GM12878 (cell line): Measurements from ENCODE around the gene NEK7.

Source experiments
- CREM ChIP-seq: IDR thresholded peaks from 2 replicates; pipeline ENCODE4 v1.6.1; 2014; ENCODE audit warnings: antibody characterized with exemption, low read depth
- CTCF ChIP-seq, 3 experiments: IDR thresholded peaks in 2 of 3; conservative IDR thresholded peaks in 1 of 3; 2 replicates each; pipeline ENCODE4 v1.5.1; 2011; ENCODE audit warnings: low read depth in 3 of 3, low read length in 3 of 3, mild to moderate bottlenecking in 3 of 3, control low read depth in 2 of 3, moderate library complexity in 2 of 3, inconsistent platforms in 1 of 3, mixed read lengths in 1 of 3; ENCODE audit not compliant: control insufficient read depth in 2 of 3, insufficient read depth in 1 of 3; ENCODE audit errors: extremely low read depth in 1 of 3
- CUX1 ChIP-seq: IDR thresholded peaks from 2 replicates; pipeline ENCODE4 v1.6.1; 2012; ENCODE audit warnings: improper control_type of control experiment, low read depth, low read length; ENCODE audit not compliant: insufficient replicate concordance
- ESRRA ChIP-seq: IDR thresholded peaks from 2 replicates; pipeline ENCODE4 v1.6.1; 2012; ENCODE audit warnings: mild to moderate bottlenecking, low read length, improper control_type of control experiment
- EZH2 ChIP-seq: IDR thresholded peaks from 2 replicates; pipeline ENCODE4 v1.6.1; 2012; ENCODE audit warnings: low read depth, mild to moderate bottlenecking, control low read depth, inconsistent platforms, low read length, borderline replicate concordance; ENCODE audit not compliant: control insufficient read depth
- FOXK2 ChIP-seq: fragments of 450-650 bp; IDR thresholded peaks from 2 replicates; pipeline ENCODE4 v1.6.1; 2017; ENCODE audit warnings: mild to moderate bottlenecking, moderate library complexity
- NFIC ChIP-seq: IDR thresholded peaks from 2 replicates; pipeline ENCODE4 v1.6.1; 2012; ENCODE audit warnings: low read depth, mild to moderate bottlenecking, inconsistent platforms, low read length, moderate library complexity
- POU2F2 ChIP-seq: IDR thresholded peaks from 3 replicates; pipeline ENCODE4 v1.6.1; 2011; ENCODE audit warnings: low read depth, mild to moderate bottlenecking, low read length, borderline replicate concordance
- RAD21 ChIP-seq: IDR thresholded peaks from 2 replicates; pipeline ENCODE4 v1.6.1; 2011; ENCODE audit warnings: mild to moderate bottlenecking, low read depth, low read length, moderate library complexity; ENCODE audit not compliant: insufficient read depth
- RFX5 ChIP-seq: IDR thresholded peaks from 2 replicates; pipeline ENCODE4 v1.6.1; 2011; ENCODE audit warnings: low read depth, low read length, improper control_type of control experiment
- TF ChIP-seq, protein P1 (sequence below): IDR thresholded peaks from 2 replicates; pipeline ENCODE4 v1.6.1; 2012; ENCODE audit warnings: low read depth, low read length, improper control_type of control experiment

GRCh38 chr1:198267921-198268320 lies 111.1 kb downstream of the NEK7 start:
- TF ChIP-seq RAD21 (no peak), POU2F2 (no peak), CREM (no peak), FOXK2 (no peak), CTCF (IDR thresholded peaks at IDR 0.05 in 2 of 3, conservative IDR thresholded peaks at IDR 0.05 in 1 of 3; ENCODE audit: control insufficient read depth in 2 of 3, extremely low read depth in 1 of 3, insufficient read depth in 1 of 3, low read depth in 3 of 3, low read length in 3 of 3) (no peak), ESRRA (no peak), CUX1 (no peak), NFIC (no peak), RFX5 (no peak), EZH2 (no peak)
- TF ChIP-seq, protein P1, sequence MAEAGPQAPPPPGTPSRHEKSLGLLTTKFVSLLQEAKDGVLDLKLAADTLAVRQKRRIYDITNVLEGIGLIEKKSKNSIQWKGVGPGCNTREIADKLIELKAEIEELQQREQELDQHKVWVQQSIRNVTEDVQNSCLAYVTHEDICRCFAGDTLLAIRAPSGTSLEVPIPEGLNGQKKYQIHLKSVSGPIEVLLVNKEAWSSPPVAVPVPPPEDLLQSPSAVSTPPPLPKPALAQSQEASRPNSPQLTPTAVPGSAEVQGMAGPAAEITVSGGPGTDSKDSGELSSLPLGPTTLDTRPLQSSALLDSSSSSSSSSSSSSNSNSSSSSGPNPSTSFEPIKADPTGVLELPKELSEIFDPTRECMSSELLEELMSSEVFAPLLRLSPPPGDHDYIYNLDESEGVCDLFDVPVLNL: no peak
